ENCODE measurements around the gene HES5. TPM values are rescaled to one million over a fixed set of nuclear protein-coding genes. Genes with fewer than 3 reads are reported as not detected.

Gene HES5
- total RNA-seq, 1 experiment from 2014 or later = not detected

DNA sequence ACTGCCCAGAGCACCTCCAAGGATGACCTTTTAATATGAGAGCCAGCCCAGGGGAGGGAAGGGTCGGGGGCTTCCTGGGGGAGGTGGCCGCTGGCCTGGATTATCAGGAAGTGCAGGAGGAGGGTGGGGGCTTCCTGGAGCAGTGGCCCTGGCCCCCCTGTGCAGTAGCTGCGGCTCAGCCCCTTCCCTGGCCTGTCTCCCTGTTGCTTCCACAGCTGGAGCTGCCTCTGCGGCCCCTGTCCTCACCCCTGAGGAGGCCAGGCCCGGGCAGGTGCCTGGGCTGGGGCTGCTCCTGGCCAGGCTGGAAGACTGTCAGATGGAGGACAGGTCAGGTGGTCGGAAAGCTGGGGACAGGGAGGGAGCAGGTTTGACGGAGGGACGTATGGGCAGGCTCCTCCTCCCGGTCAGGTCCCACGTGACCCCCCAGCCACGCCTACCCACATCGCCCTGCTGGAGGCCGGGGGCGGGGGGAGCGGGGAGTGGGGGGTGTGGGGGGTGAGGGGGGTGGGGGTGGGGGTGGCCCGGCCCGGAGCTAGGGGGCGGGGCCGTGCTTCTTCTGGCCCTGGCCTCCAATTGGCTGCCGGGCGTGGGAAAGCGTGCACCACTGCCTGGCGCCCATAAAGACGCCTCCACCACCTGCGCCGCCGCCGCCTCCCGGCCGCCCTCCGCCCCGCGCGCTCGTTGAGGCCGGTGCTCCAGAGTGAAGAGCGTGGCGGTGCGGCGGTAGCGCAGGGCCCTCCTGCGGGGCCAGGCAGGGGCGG lies 15.9 kb upstream of the HES5 start:
- Mint-ChIP-seq H3K36me3 (ENCODE audit: insufficient read depth in 1 of 3, low read depth in 3 of 3) (no peaks in the 10 kb centered on the region), H3K4me3 (peak overlapping the region; percentile 61 to 84), H3K27me3 (ENCODE audit: low read depth) (peaks cover 17% of the 10 kb centered on the region), H3K4me1 (peaks cover 10 to 32% of the 10 kb centered on the region in 2 experiments), H3K27ac (no peak overlapping the region), H3K9me3 (no peaks in the 10 kb centered on the region; a peak in 1 of 5 replicates)
- DNase-seq = peak; percentile 97
- H3K9me3 ChIP-seq (ENCODE audit: control insufficient read depth, low read depth, low read length) = no peaks in the 10 kb centered on the region
- peak overlapping the region; percentile 74 for H3K4me2 ChIP-seq (ENCODE audit: insufficient read depth, insufficient read length, low read length)
- peaks cover 12% of the 10 kb centered on the region for H3K23me2 ChIP-seq (ENCODE audit: insufficient read length, low read depth, low read length, poor library complexity, severe bottlenecking)
- H3K79me2 ChIP-seq (ENCODE audit: insufficient read depth, low read length) = no peaks in the 10 kb centered on the region
- H3K27me3 ChIP-seq (ENCODE audit: insufficient read depth, low read length) = no peaks in the 10 kb centered on the region; the same call in 1 of the 2 replicates
- H2BK12ac ChIP-seq (ENCODE audit: insufficient read length, low read depth, low read length) = no peak overlapping the region
- H4K91ac ChIP-seq (ENCODE audit: insufficient read length, low read depth, low read length) = no peak overlapping the region
- H3K9ac ChIP-seq (ENCODE audit: extremely low read depth, insufficient read length, low read length) = no peak overlapping the region
- TF ChIP-seq, protein P1, sequence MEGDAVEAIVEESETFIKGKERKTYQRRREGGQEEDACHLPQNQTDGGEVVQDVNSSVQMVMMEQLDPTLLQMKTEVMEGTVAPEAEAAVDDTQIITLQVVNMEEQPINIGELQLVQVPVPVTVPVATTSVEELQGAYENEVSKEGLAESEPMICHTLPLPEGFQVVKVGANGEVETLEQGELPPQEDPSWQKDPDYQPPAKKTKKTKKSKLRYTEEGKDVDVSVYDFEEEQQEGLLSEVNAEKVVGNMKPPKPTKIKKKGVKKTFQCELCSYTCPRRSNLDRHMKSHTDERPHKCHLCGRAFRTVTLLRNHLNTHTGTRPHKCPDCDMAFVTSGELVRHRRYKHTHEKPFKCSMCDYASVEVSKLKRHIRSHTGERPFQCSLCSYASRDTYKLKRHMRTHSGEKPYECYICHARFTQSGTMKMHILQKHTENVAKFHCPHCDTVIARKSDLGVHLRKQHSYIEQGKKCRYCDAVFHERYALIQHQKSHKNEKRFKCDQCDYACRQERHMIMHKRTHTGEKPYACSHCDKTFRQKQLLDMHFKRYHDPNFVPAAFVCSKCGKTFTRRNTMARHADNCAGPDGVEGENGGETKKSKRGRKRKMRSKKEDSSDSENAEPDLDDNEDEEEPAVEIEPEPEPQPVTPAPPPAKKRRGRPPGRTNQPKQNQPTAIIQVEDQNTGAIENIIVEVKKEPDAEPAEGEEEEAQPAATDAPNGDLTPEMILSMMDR (conservative IDR thresholded peaks at IDR 0.05) = no peak
- H3K14ac ChIP-seq (ENCODE audit: insufficient read depth, low read length) = no peak overlapping the region; the same call in 1 of the 2 replicates
- H3K4me1 ChIP-seq (ENCODE audit: insufficient read depth, low read length) = no peaks in the 10 kb centered on the region; the same call in 1 of the 2 replicates
- no peak overlapping the region for H3K27ac ChIP-seq (ENCODE audit: insufficient read length, low read depth, low read length)
- no peak overlapping the region for H4K8ac ChIP-seq (replicated peaks; ENCODE audit: insufficient read length, low read depth, low read length)
- H2BK120ac ChIP-seq (ENCODE audit: low read depth, low read length, poor library complexity, severe bottlenecking) = no peak overlapping the region
- H3K4ac ChIP-seq (ENCODE audit: low read depth, low read length) = no peak overlapping the region
- no peak overlapping the region for H3K56ac ChIP-seq (ENCODE audit: insufficient read length, low read depth, low read length)
- H2BK15ac ChIP-seq (ENCODE audit: low read depth, low read length) = no peak overlapping the region
- H2BK5ac ChIP-seq (ENCODE audit: insufficient read length, low read length) = no peak overlapping the region
- no CpG with 5 or more reads among the region's 43 CpGs for WGBS (ENCODE audit: extremely low coverage, insufficient read length, low lambda C conversion rate)
- H3T11ph ChIP-seq (ENCODE audit: low read length) = no peak overlapping the region
- H4K5ac ChIP-seq (ENCODE audit: insufficient read length, low read depth, low read length) = no peak overlapping the region
- no peak overlapping the region for H3K18ac ChIP-seq (ENCODE audit: insufficient read length, low read depth, low read length)
- no peaks in the 10 kb centered on the region for H4K20me1 ChIP-seq (ENCODE audit: control insufficient read depth, insufficient read depth, insufficient read length)
- H3K79me1 ChIP-seq (ENCODE audit: insufficient read depth, low read depth, low read length, poor library complexity, severe bottlenecking) = no peaks in the 10 kb centered on the region
- H2AK5ac ChIP-seq (ENCODE audit: insufficient read length, low read length) = no peak overlapping the region
- H2BK20ac ChIP-seq (ENCODE audit: low read depth, low read length, poor library complexity, severe bottlenecking) = no peak overlapping the region
- no peak overlapping the region for H3K23ac ChIP-seq (ENCODE audit: insufficient read length, low read depth, low read length)
- no peak overlapping the region for H2AFZ ChIP-seq (ENCODE audit: low read length)
